Measurements from ENCODE around the gene METTL13.

DNA sequence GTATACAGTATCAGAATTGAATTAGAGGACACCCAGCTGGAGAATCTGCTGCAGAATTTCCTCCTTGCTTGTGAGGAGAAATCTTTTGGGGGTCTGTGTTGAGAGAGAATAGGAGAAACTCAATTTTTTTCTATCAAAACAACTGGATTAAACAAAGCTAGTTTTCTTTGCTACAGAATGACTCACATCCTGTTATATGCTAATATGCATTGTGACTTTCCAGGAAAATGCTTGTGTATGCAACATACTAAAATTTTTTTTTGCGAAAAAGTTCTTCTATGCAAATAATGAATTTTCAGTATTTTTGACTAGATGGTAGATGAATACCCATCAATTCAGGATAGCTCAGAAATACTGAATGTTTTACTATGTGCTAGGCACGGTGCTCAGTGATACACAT is 41.8 kb upstream of the METTL13 start:
- TF ChIP-seq, protein P1, sequence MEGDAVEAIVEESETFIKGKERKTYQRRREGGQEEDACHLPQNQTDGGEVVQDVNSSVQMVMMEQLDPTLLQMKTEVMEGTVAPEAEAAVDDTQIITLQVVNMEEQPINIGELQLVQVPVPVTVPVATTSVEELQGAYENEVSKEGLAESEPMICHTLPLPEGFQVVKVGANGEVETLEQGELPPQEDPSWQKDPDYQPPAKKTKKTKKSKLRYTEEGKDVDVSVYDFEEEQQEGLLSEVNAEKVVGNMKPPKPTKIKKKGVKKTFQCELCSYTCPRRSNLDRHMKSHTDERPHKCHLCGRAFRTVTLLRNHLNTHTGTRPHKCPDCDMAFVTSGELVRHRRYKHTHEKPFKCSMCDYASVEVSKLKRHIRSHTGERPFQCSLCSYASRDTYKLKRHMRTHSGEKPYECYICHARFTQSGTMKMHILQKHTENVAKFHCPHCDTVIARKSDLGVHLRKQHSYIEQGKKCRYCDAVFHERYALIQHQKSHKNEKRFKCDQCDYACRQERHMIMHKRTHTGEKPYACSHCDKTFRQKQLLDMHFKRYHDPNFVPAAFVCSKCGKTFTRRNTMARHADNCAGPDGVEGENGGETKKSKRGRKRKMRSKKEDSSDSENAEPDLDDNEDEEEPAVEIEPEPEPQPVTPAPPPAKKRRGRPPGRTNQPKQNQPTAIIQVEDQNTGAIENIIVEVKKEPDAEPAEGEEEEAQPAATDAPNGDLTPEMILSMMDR (IDR thresholded peaks at IDR 0.05; ENCODE audit: low read length), result no peak
- no peak for TF ChIP-seq EZH2 (IDR thresholded peaks at IDR 0.05; ENCODE audit: borderline replicate concordance, low read length)

All from OCI-LY1 (cell line).